Stomach (tissue), 9 donors: ENCODE data around the gene RAPH1. TPM values are rescaled to one million over a fixed set of nuclear protein-coding genes. Genes with fewer than 3 reads are reported as not detected.

Source experiments
- DNase-seq, 2 donors: peaks; one replicate each; pipeline versions ENCODE4 v3.0.0 to v3.0.0-alpha.2; 2013 to 2019
- H3K27ac ChIP-seq, 5 donors: fragments of 200-600 bp in 4 of 5; sonication (generic) in 4 of 5; one replicate each; pipeline ENCODE4 v1.5.1; 2013 to 2019; ENCODE audit warnings: mild to moderate bottlenecking in 1 of 5, moderate library complexity in 1 of 5
- H3K27me3 ChIP-seq, 3 donors: fragments of 200-600 bp; sonication (generic); one replicate each; pipeline ENCODE4 v1.5.1; 2017 to 2019; ENCODE audit warnings: mixed run types in 1 of 3
- H3K36me3 ChIP-seq, 4 donors: fragments of 200-600 bp; sonication (generic); 1 replicate in 3 of 4; 2 replicates in 1 of 4; pipeline ENCODE4 v1.5.1; 2016 to 2019
- H3K4me1 ChIP-seq, 4 donors: fragments of 200-600 bp; sonication (generic); one replicate each; pipeline ENCODE4 v1.5.1; 2016 to 2019
- H3K4me3 ChIP-seq, 4 donors: fragments of 200-600 bp; sonication (generic) in 3 of 4; one replicate each; pipeline ENCODE4 v1.5.1; 2016 to 2019; ENCODE audit warnings: mild to moderate bottlenecking in 1 of 4
- H3K9me3 ChIP-seq, 4 donors: fragments of 200-600 bp; sonication (generic); one replicate each; pipeline ENCODE4 v1.5.1; 2016 to 2019
- EP300 ChIP-seq: sonication (generic); formaldehyde crosslinking; IDR thresholded peaks from one replicate; pipeline ENCODE4 v1.6.1; 2017; ENCODE audit warnings: antibody characterized with exemption
- POLR2A ChIP-seq, 4 donors: fragments of 450-650 bp; IDR thresholded peaks; one replicate each; pipeline ENCODE4 v1.6.1; 2016; ENCODE audit warnings: antibody characterized with exemption in 4 of 4, control low read depth in 2 of 4, mild to moderate bottlenecking in 1 of 4, moderate library complexity in 1 of 4
- POLR2AphosphoS5 ChIP-seq, 3 donors: sonication (generic); formaldehyde crosslinking; IDR thresholded peaks; one replicate each; pipeline ENCODE4 v1.6.1; 2016; ENCODE audit warnings: antibody characterized with exemption in 3 of 3
- whole genome bisulfite sequencing, 5 donors: extraction: QIAGEN DNeasy Blood & Tissue Kit in 3 of 5; methylation state at CpG; one replicate each; pipeline versions ENCODE4 v1.1.5 to v1.1.7; 2013 to 2018; 5-methylcytosine and 5-hydroxymethylcytosine counted together
- intact Hi-C: fragments of 100-400 bp; cut with DNase I; formaldehyde crosslinking; loops from one replicate; pipeline ENCODE4 v1.15.1; 2023; ENCODE audit warnings: low total_unique reads
- polyA plus RNA-seq, 3 donors: library from polyadenylated mRNA; stranded (reverse); fragments of 200-250 nt; gene quantifications; one replicate each; pipeline ENCODE4 v1.2.3, GENCODE V29; 2013
- total RNA-seq, 5 donors: library from RNA; depleted of rRNA; stranded (reverse); fragments of >200 nt; gene quantifications; one replicate each; pipeline versions ENCODE4 v1.1.0 to v1.2.3, GENCODE V29; 2014 to 2016
- TF ChIP-seq, protein P1 (sequence below), 7 experiments: fragments of 450-650 bp in 4 of 7; fragments of 200-600 bp in 3 of 7; sonication (generic) in 3 of 7; IDR thresholded peaks; one replicate each; pipeline ENCODE4 v1.5.1; 2016 to 2019; ENCODE audit warnings: antibody characterized with exemption in 7 of 7, control low read depth in 2 of 7, mild to moderate bottlenecking in 1 of 7
- donor health status: healthy with polysubstance abuse.
- donor health status: Bipolar disorder and iron deficiency.
- donor health status: healthy.

The RAPH1 gene
- total and polyA plus RNA-seq, 8 donors: 2.5 to 1,062 (median 17.7) TPM

DNA sequence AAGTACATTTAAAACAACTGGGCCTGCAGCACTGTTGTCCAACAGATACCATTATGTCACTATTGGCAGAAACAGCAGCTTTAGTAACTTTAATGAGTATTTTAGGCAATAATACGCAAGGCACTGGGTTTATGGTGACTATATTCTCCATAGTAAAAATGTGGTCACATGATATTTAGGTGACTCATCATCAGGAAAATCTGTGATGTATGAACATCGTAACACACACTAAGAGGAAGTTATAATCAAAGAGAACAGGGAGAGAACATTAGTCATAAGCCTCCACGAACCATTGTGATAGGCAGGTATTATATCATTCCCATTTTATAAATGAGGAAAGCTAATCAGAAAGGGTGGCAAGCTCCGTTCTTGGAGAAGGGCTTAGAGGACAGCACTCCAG is 36.9 kb downstream of the RAPH1 start:
- 35 to 46% (median 40%) methylated on average over 4 of the region's 4 CpGs for WGBS, 5 donors
- peak overlapping the region in 3 of 5 donors; percentile 32 to 52 (median 52) for H3K27ac ChIP-seq
- peaks cover 0 to 53% (median 6%) of the 10 kb centered on the region in 4 donors for H3K4me1 ChIP-seq
- H3K4me3 ChIP-seq: no peak overlapping the region
- peaks cover 0 to 16% (median 5%) of the 10 kb centered on the region in 4 donors for H3K36me3 ChIP-seq
- intact Hi-C loops: no loop called here
- no peaks in the 10 kb centered on the region for H3K27me3 ChIP-seq
- peak in 1 of 2 donors; percentile 63 for DNase-seq
- TF ChIP-seq POLR2A (IDR thresholded peaks at IDR 0.05) (no peak), POLR2AphosphoS5 (IDR thresholded peaks at IDR 0.05) (peak in 1 of 3 donors; percentile 33)
- H3K9me3 ChIP-seq: no peaks in the 10 kb centered on the region

DNA sequence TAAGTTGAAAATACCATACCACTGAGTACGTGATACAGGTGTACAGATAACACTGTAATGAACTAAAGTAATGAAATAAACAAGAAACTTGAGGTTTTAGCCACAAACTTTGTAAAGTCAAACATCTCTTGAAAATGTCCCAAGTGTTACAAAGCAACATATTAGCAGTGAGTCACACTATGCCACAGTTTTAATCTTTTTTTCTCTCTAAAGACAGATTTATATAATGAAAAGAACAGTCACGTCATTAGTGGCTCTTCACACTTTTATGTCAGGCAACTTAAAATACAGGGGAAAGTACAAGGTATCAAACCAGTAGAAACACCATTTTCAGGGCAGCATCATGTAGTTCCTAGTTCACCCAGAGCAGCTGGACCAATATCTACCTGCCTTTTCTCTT is 42.1 kb downstream of the RAPH1 start:
- no peak for TF ChIP-seq EP300
- TF ChIP-seq POLR2A (IDR thresholded peaks at IDR 0.05): no peak
- no peak for TF ChIP-seq POLR2AphosphoS5 (IDR thresholded peaks at IDR 0.05)
- TF ChIP-seq, protein P1, sequence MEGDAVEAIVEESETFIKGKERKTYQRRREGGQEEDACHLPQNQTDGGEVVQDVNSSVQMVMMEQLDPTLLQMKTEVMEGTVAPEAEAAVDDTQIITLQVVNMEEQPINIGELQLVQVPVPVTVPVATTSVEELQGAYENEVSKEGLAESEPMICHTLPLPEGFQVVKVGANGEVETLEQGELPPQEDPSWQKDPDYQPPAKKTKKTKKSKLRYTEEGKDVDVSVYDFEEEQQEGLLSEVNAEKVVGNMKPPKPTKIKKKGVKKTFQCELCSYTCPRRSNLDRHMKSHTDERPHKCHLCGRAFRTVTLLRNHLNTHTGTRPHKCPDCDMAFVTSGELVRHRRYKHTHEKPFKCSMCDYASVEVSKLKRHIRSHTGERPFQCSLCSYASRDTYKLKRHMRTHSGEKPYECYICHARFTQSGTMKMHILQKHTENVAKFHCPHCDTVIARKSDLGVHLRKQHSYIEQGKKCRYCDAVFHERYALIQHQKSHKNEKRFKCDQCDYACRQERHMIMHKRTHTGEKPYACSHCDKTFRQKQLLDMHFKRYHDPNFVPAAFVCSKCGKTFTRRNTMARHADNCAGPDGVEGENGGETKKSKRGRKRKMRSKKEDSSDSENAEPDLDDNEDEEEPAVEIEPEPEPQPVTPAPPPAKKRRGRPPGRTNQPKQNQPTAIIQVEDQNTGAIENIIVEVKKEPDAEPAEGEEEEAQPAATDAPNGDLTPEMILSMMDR (IDR thresholded peaks at IDR 0.05): no peak
- H3K27ac ChIP-seq: no peak overlapping the region
- H3K4me3 ChIP-seq: no peak overlapping the region
- 78 to 86% (median 80%) methylated on average over 2 of the region's 2 CpGs for WGBS, 5 donors
- no peaks in the 10 kb centered on the region for H3K9me3 ChIP-seq
- DNase-seq: no peak
- no peaks in the 10 kb centered on the region for H3K27me3 ChIP-seq
- H3K4me1 ChIP-seq: peaks cover 0 to 22% (median 0%) of the 10 kb centered on the region in 4 donors
- intact Hi-C loops: no loop called here
- peaks cover 6 to 40% (median 31%) of the 10 kb centered on the region in 4 donors for H3K36me3 ChIP-seq

DNA sequence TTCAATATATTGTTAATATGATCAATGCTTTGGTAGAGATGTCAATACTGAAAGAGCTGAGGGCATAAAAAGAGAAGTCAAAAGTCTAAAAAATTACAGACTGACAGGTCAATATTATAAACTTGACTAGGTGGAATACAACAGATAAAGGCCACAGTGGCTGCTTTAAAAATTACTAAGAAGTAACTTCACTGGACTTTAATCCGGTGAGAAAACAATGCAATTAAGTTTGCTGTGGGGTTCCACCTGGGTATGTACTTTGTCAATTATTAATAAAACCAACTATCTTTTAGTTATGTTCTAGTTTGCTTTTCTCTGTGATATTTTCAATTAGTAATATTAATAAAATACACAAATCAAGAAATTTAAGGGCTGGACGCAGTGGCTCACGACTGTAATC is 44.7 kb downstream of the RAPH1 start:
- Histone ChIP-seq H3K4me3 (no peak overlapping the region), H3K9me3 (no peaks in the 10 kb centered on the region), H3K36me3 (peaks cover 6 to 45% (median 31%) of the 10 kb centered on the region in 4 donors), H3K27me3 (no peaks in the 10 kb centered on the region), H3K27ac (no peak overlapping the region), H3K4me1 (peaks cover 0 to 13% (median 0%) of the 10 kb centered on the region in 4 donors)
- TF ChIP-seq POLR2AphosphoS5 (IDR thresholded peaks at IDR 0.05) (no peak), EP300 (no peak), POLR2A (IDR thresholded peaks at IDR 0.05) (no peak)
- TF ChIP-seq, protein P1 (IDR thresholded peaks at IDR 0.05): no peak
- intact Hi-C loops: no loop called here
- WGBS, 5 donors: 32 to 74% (median 50%) methylated on average over 3 of the region's 3 CpGs
- peak in 1 of 2 donors; percentile 19 for DNase-seq

DNA sequence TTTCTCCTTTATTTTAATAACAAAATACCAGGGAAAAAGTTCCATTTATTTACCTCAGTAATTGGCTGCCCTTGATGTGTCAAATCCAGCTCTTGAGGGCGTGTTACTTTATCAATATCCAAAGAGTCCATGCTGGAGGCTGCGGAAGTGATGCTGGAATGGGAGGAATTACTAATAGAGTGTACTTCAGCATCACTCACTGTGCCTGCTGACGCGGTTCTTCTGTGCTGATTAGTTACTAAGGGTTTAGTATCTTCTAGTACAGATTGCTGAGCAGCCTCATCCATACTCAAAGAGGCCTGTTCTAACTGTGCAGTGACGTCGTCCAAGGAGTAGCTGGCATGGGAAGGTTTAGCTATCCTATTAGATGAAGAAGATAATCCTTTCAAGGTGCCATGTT is 45.6 kb downstream of the RAPH1 start:
- TF ChIP-seq, protein P1 (IDR thresholded peaks at IDR 0.05): no peak
- TF ChIP-seq POLR2AphosphoS5 (IDR thresholded peaks at IDR 0.05): no peak
- no peak for TF ChIP-seq EP300
- no peak for TF ChIP-seq POLR2A (IDR thresholded peaks at IDR 0.05)
- no peak overlapping the region for H3K27ac ChIP-seq
- intact Hi-C loops: loop anchor here (10.0 kb wide), 1 partner anchor 325 kb away; no protein-coding TSS in a partner anchor
- no peak overlapping the region for H3K4me3 ChIP-seq
- H3K36me3 ChIP-seq: peaks cover 6 to 45% (median 33%) of the 10 kb centered on the region in 4 donors
- WGBS, 5 donors: 84 to 95% (median 94%) methylated on average over 6 of the region's 6 CpGs
- no peak for DNase-seq
- no peaks in the 10 kb centered on the region for H3K9me3 ChIP-seq
- no peaks in the 10 kb centered on the region for H3K27me3 ChIP-seq
- H3K4me1 ChIP-seq: peaks cover 0 to 18% (median 0%) of the 10 kb centered on the region in 4 donors
